HG02678 (cell line): ENCODE measurements around the gene RABGAP1L.
"Not testable (repeated sequence)": the region's sequence is repeated elsewhere in the genome, so short reads cannot be mapped to it uniquely, and the experiment has no call there.

Source experiments
- ATAC-seq: cut with Tn5 transposase; IDR thresholded peaks from one replicate; pipeline ENCODE4 v1.9.1; 2021; ENCODE audit warnings: mild to moderate bottlenecking, moderate library complexity; ENCODE audit not compliant: unreplicated experiment

The RABGAP1L gene

DNA sequence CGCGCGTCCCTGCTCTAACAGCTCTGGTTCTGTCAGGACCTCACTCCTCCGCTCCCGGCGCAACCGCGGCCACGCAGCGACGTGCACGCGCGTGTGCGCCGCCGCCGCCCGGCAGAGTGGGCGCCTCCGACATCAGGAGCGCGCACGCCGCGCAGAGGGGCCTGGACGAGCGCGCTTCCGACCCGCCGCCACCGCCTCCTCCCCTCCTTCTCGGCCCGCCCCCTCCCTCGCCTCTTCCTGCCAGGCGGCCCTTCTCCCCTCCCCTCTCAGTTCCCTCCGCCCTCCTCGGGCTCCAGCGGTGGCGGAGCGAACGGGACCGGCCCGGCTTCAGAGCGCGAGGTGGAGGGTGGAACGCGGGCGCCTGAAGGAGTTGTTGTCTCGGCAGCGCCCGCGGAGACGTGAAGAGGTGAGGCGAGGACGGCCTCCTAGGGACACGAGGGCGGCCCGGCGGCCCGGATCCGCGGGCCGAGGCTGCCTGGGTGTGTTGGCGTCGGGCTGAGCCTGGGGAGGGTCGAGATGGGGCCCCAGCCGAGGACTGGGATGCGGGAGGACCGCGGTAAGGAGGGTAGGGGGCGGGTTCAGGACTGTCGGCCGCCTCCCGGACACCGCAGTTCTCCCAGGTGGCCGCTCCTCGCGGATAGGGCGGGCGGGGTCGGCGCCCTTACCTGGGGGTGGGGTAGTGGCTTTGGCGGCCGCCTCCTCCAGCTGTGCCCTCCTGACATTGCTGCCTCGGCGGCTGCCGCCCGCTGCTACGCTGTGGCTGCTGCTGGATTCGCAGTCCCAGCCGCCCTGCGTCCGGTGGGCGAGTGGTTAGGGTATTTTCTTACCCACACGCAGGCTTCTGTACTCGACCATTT lies at the start of gene RABGAP1L:
RABGAP1L (plus strand) TSS at position 269 of the 857 bp plus-strand sequence.
- ATAC-seq = peak; percentile 75

DNA sequence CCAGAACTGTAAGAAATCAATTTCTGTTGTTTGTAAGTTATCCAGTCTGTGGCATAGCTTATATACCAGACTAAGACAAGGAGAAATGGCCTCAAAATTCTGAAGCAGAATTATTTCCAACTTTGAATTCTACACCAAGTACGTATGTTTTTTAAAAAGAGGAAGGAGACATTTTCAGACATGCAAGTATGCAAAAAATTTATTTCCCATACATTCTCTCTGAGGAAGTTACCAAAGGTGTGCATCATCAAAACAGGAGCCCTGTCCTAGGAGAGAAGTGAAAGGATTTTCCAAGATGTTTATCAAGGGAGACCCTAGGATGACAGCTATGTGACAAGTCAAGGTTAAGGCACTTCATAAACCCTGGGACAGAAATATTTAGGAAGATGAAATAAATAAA lies 49.3 kb upstream of the RABGAP1L start:
- ATAC-seq = no peak

DNA sequence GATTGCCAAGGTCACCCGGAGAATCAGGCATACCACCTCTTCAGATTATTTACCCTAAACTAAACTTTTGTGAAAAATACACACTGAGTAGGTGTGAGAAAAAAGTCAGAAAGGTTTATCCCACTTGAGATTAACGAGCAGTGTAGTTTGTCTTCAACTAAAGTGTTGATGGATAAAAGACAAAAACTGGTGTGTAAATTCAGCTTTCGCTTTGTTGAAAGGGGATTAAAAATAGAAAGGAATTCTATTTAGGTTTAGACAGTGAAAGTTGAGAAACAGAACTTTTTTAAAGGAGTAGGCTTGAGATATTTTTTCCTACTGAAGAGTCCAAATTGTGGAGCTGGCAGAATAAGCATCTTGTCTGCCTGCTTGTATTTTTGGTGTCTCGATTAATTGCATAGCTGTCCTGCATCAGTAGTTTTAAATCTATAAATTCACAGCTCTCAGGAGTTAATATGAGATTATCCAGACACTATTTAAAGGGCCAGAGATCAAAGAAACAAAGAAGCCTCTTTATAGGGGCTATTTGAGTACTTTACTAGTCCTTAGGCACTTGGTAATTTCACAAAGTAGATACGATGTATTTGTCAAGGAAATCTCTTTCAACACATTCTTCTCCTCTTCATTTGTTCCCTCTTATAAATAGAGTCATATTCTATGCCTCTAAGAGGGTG lies 46.7 kb upstream of the RABGAP1L start:
- no peak for ATAC-seq

DNA sequence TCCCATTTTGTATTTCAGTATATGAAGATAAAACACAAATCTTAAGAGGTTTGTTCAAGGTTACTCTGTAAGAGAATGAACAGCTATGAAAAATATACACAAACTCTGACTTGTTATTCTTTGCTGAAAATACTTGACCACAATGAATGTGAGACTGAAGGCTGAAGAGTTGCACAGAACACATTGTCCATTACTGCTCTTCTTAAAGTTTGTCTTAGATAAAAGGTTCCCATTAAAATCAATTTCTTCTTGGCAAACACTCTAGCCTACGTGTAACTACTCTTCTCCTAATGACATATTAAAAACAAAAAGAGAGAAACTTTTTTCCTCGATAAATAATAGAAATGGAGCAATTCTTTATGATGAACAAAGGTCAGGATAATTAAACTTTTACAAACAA lies 45.2 kb upstream of the RABGAP1L start:
- ATAC-seq = no peak

DNA sequence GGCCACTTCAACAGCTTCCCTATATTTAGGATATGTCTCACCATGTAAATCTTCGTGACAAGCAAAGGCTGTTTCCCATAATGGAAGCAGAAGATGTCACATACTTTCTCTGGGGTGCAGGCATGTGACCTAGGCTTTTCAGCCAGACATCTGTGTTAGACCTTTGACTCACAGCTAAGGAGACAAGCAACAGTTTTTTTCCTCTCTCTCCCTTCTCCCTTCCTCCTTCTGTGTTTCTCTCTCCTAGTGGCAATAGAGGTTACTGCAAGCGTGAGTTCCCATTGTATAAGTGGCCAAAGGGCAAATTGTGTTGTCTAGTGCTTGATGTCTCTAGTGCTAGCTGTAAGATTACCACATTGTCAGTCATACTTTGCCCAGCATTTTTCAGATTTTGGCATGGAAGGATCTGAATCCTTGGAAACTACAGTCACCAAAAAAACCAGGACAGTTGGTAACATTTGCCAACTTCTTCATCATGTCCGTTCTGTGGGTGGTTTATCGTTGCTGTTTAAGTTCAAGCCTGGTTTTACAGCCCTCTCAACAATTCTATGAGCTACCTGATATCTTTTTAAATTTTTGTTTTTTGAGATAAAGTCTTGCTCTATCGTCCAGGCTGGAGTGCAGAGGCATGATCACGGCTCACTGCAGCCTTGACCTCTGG lies 44.4 kb upstream of the RABGAP1L start:
- ATAC-seq = peak; percentile 83

DNA sequence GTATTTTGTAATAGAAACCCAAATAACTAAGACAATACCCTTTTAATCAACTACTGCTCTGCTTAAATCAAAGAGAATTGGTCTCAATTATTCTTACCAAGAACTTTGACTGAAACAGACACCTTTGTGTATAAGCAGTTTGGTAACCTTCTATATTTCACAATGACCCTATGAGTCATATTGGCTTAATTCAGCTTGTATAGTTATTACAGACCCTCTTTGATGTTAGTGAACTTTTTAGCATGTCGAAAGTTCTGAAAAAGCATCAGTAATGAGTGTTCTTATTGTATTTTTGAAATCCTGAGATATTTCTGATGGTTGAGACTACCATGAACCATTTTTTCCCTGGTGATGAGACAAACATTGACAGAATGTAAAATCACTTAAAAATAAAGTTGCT lies 43.3 kb upstream of the RABGAP1L start:
- no peak for ATAC-seq

DNA sequence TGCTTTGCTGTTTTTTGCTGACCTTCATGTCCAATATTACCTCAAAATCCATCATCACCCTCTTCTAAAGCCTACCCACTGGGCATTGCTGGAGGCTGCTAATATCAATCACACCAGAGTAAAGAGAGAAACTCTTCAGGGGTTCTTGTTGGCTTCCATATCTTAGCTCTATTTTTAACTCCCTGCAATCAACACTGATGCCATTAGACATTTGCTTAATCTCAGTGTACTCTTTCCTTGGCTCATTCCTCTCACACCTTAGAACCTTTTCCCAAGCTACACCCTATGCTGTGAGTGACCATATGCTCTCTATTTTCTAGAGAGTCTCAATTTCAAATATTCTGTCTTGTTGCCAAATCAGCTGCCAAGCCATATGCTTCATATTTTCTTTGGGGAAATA lies 40.6 kb upstream of the RABGAP1L start:
- ATAC-seq = no peak

GRCh38 chr1:174122318-174122717 lies 37.0 kb upstream of the RABGAP1L start:
- not testable (repeated sequence) for ATAC-seq

- no peak for ATAC-seq
These were observed 35.5 kb upstream of the RABGAP1L start for GRCh38 chr1:174123843-174124242.

GRCh38 chr1:174127176-174127575 lies 32.1 kb upstream of the RABGAP1L start:
- ATAC-seq = not testable (repeated sequence)

DNA sequence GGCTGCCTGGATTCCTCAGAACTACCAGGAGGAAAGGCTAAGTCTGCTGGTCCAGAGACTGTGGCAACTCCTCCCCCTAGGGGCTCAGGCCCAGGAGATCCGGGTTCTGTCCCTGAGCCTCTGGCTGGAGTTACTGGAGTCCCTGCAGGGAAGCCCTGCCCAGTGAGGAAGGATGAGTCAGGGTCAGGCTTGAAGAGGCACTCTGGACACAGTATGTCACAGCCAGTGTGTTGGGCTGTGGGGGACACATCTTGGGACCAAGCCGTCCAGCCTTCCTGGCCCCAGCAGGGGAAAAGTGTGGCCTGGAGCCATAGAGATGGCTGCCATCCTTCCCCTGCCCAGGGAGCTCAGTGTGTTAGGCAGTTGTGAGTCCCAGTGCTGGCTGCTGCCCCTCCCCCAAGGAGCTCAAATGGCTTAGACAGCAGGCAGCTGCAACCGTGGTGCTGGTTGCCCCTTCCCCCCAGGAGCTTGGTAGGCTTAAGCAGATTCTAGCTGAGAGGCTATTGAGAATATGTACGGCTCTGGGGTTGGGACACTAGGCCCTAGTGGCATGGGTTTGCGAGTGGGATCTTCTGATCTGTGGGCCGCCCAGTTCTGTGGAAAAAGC lies 28.2 kb upstream of the RABGAP1L start:
- no peak for ATAC-seq

GRCh38 chr1:174134003-174134659 lies 25.2 kb upstream of the RABGAP1L start:
- ATAC-seq = no peak

DNA sequence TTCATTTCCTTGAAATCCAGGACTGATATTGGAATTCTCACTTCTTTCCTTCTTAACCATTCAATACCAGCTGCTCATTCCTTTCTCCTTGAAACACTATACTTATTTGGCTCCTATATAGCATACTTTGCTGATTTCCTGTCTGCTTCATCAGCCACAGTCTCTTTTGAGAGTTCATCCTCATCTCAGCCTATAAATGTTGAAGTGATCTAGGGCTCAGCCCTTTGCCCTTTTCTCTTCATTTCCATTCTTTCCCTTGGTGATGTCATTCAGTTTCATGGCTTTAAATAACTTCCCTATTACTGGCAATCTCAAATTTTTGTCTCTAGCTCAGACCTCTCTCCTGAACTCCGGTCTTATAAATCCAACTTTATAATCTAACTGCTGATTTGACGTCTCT lies 24.1 kb upstream of the RABGAP1L start:
- no peak for ATAC-seq

DNA sequence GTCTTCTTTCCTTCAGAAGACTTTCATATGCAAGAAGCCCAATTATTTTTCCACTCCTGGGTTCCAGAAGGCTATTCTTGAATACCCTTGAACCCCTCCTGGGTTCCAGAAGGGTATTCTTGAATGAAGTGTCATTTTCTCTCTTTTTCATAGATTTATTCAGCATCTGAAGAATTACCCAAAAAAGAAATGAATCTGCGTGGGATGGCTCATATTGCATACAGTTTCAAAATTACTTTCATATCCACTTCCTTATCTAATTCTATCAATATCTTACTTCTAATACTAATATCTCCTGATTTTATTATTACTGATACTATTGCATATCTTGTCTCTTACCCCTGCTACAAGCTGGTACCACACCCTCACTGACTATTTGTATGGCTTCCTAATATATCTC lies 22.6 kb upstream of the RABGAP1L start:
- ATAC-seq = no peak

DNA sequence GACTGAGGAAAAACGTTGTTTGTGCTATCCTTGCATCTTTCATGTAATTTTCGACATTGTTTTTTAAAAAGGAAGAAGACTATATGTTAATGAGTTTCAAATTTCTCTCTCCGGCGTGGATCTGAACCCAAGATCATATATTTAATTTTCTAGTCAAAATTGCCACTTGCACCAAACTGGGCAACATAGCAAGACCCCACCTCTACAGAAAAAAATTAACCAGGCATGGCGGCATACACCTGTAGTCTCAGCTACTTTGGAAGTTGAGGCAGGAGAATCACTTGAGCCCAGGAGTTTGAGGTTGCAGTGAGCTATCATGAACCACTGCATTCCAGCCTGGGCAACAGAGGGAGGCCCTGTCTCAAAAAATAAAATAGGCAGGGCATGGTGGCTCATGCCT lies 16.5 kb upstream of the RABGAP1L start:
- no peak for ATAC-seq

DNA sequence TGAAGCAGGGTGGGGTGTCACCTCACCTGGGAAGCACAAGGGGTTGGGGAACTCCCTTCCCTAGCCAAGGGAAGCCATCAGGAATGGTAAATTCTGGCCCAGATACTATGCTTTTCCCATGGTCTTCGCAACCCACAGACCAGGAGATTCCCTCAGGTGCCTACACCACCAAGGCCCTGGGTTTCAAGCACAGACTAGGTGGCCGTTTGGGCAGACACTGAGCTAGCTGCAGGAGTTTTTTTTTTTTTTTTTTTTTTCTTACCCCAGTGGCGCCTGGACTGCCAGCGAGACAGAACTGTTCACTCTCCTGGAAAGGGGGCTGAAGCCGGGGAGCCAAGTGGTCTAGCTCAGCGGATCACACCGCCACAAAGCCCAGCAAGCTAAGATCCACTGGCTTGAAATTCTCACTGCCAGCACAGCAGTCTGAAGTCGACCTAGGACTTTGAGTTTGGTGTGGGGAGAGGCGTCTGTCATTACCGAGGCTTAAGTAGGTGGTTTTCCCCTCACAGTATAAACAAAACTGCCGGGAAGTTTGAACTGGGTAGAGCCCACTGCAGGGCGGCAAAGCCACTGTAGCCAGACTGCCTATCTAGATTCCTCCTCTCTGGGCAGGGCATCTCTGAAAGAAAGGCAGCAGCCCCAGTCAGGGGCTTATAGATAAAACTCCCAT lies 15.5 kb upstream of the RABGAP1L start:
- ATAC-seq = not testable (repeated sequence)

GRCh38 chr1:174144397-174144783 lies 14.9 kb upstream of the RABGAP1L start:
- not testable (repeated sequence) for ATAC-seq

DNA sequence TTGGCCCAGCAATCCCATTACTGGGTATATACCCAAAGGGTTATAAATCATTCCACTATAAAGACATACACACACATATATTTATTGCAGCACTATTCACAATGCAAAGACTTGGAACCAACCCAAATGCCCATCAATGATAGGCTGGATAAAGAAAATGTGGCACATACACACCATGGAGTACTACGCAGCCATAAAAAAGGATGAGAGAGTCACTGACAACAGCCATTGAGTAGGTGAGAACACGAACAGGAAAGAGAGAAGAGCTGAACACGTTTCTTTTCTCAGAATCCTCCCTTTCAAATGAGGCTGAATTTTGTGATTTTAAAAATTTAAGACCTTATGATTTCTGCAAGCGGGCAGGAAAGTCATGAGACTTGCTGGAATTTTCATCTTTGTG lies 10.1 kb upstream of the RABGAP1L start:
- no peak for ATAC-seq

GRCh38 chr1:174150499-174150898 lies 8.8 kb upstream of the RABGAP1L start:
- ATAC-seq = no peak

DNA sequence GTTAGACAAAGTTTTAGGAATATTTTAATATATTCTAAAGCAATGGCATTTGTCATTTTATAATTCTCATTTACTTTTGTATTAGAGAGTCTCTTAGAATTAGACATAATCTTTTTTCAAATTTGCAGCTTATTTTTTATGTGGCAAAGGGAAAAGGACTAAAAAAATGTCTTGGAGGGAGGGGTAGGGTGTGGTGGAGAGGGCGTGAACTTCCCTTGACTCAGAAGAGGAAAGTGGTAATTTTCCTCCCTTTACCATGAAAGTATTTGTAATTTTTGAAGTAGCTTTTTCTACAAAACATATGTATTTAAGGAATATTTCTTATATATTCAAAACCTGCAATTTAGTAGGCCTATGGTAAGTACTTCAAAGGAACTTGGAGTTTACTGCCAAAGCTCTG lies 6.9 kb upstream of the RABGAP1L start:
- no peak for ATAC-seq
